H1 (cell line): Measurements from ENCODE around the gene CCDC81. TPM values are rescaled to one million over a fixed set of nuclear protein-coding genes. Genes with fewer than 3 reads are reported as not detected.

Source experiments
- CTCF ChIA-PET: fragments of 300-600 bp; sonication (Branson Sonifier 250); formaldehyde crosslinking; loops from one replicate; lab custom pipeline; 2021; ENCODE audit not compliant: partially characterized antibody; lab: Charles Lee
- POLR2A ChIA-PET: fragments of 300-600 bp; sonication (Branson Sonifier 250); formaldehyde crosslinking; loops from one replicate; lab custom pipeline; 2021; ENCODE audit warnings: inconsistent platforms; ENCODE audit not compliant: partially characterized antibody; lab: Charles Lee
- DNase-seq, 2 experiments: peaks; one replicate each; pipeline versions ENCODE4 v3.0.0 to v3.0.0-alpha.2; 2010 to 2022; ENCODE audit warnings: low spot score in 2 of 2, low read depth in 1 of 2, mixed read lengths in 1 of 2
- FAIRE-seq: peaks from 2 replicates; lab custom pipeline; 2011; peaks lifted over from hg19 to GRCh38; lab: Jason Lieb, UNC
- H2AFZ ChIP-seq: 2 replicates; pipeline ENCODE4 v1.8.1; 2012; ENCODE audit warnings: low read length, inconsistent platforms
- H2AK5ac ChIP-seq: 2 replicates; pipeline ENCODE4 v1.6.1; 2013; ENCODE audit warnings: low read depth, low read length
- H2BK120ac ChIP-seq: replicated peaks from 2 replicates; pipeline ENCODE3; 2013; ENCODE audit warnings: low read depth, low read length, inconsistent platforms
- H2BK12ac ChIP-seq: 2 replicates; pipeline ENCODE4 v1.6.1; 2013; ENCODE audit warnings: low read depth, low read length
- H2BK15ac ChIP-seq: 2 replicates; pipeline ENCODE4 v1.6.1; 2013; ENCODE audit warnings: low read length
- H2BK20ac ChIP-seq: 2 replicates; pipeline ENCODE4 v1.6.1; 2013; ENCODE audit warnings: low read length
- H2BK5ac ChIP-seq: 2 replicates; pipeline ENCODE4 v1.6.1; 2013; ENCODE audit warnings: low read depth, low read length
- H3K14ac ChIP-seq: 2 replicates; pipeline ENCODE4 v1.6.1; 2013; ENCODE audit warnings: inconsistent platforms; ENCODE audit not compliant: insufficient read length
- H3K18ac ChIP-seq: 2 replicates; pipeline ENCODE4 v1.6.1; 2013; ENCODE audit warnings: low read length; ENCODE audit errors: extremely low read depth
- H3K23ac ChIP-seq: 2 replicates; pipeline ENCODE4 v1.6.1; 2013; ENCODE audit warnings: inconsistent platforms; ENCODE audit not compliant: insufficient read length
- H3K23me2 ChIP-seq: 2 replicates; pipeline ENCODE4 v1.6.1; 2013; ENCODE audit warnings: low read depth, low read length
- H3K27ac ChIP-seq: 2 replicates; pipeline ENCODE4 v1.6.1; 2011; ENCODE audit warnings: low read depth, low read length, inconsistent platforms
- H3K27me3 ChIP-seq, 4 experiments: replicated peaks in 1 of 4; 1 replicate in 1 of 4; 2 replicates in 3 of 4; pipeline versions ENCODE4 v1.6.1 to v1.8.1; 2011 to 2013; ENCODE audit warnings: low read length in 3 of 4, mild to moderate bottlenecking in 3 of 4, inconsistent platforms in 2 of 4, mixed read lengths in 2 of 4, moderate library complexity in 1 of 4; ENCODE audit not compliant: control insufficient read depth in 3 of 4, insufficient read depth in 3 of 4; ENCODE audit errors: extremely low read depth in 1 of 4
- H3K36me3 ChIP-seq, 4 experiments: 2 replicates each; pipeline versions ENCODE4 v1.6.1 to v1.8.1; 2011 to 2013; ENCODE audit warnings: mild to moderate bottlenecking in 4 of 4, low read length in 3 of 4, moderate library complexity in 2 of 4, control low read depth in 1 of 4, inconsistent platforms in 1 of 4; ENCODE audit not compliant: insufficient read depth in 4 of 4, control insufficient read depth in 2 of 4
- H3K4ac ChIP-seq: replicated peaks from 2 replicates; pipeline ENCODE3; 2013; ENCODE audit warnings: low read length, low read depth, mixed read lengths, inconsistent platforms; ENCODE audit not compliant: insufficient read length
- H3K4me1 ChIP-seq, 4 experiments: replicated peaks in 1 of 4; 1 replicate in 1 of 4; 2 replicates in 3 of 4; pipeline versions ENCODE4 v1.6.1 to v1.8.1; 2011 to 2013; ENCODE audit warnings: low read length in 3 of 4, inconsistent platforms in 2 of 4, mixed read lengths in 1 of 4; ENCODE audit not compliant: insufficient read depth in 4 of 4, control insufficient read depth in 3 of 4
- H3K4me2 ChIP-seq, 2 experiments: 2 replicates each; pipeline versions ENCODE4 v1.6.1 to v1.8.1; 2011 to 2013; ENCODE audit warnings: low read depth in 2 of 2, low read length in 2 of 2, control low read depth in 1 of 2, inconsistent platforms in 1 of 2, mild to moderate bottlenecking in 1 of 2; ENCODE audit not compliant: insufficient read depth in 1 of 2
- H3K4me3 ChIP-seq, 4 experiments: fragments of 200-600, 300-600 bp in 1 of 4; sonication (generic), shearing (Covaris generic), sonication (Bioruptor Twin) in 1 of 4; 2 replicates each; pipeline versions ENCODE4 v1.5.1 to v1.8.1; 2011 to 2016; ENCODE audit warnings: low read length in 4 of 4, low read depth in 3 of 4, control low read depth in 2 of 4, inconsistent platforms in 2 of 4, mild to moderate bottlenecking in 2 of 4, mixed read lengths in 1 of 4, moderate library complexity in 1 of 4; ENCODE audit not compliant: insufficient read depth in 2 of 4; ENCODE audit errors: extremely low read depth in 1 of 4
- H3K56ac ChIP-seq: replicated peaks from 2 replicates; pipeline ENCODE3; 2013; ENCODE audit warnings: low read depth, mild to moderate bottlenecking, mixed read lengths, low read length, inconsistent platforms; ENCODE audit not compliant: insufficient read length
- H3K79me1 ChIP-seq: 2 replicates; pipeline ENCODE4 v1.6.1; 2013; ENCODE audit warnings: low read depth, low read length, control low read depth
- H3K79me2 ChIP-seq, 2 experiments: 2 replicates each; pipeline versions ENCODE4 v1.6.1 to v1.8.1; 2012 to 2013; ENCODE audit warnings: low read length in 2 of 2, mild to moderate bottlenecking in 2 of 2, inconsistent platforms in 1 of 2; ENCODE audit not compliant: insufficient read depth in 2 of 2, control insufficient read depth in 1 of 2
- H3K9ac ChIP-seq, 4 experiments: replicated peaks in 1 of 4; 1 replicate in 1 of 4; 2 replicates in 3 of 4; pipeline versions ENCODE4 v1.6.1 to v1.8.1; 2011 to 2013; ENCODE audit warnings: low read depth in 3 of 4, low read length in 3 of 4, control low read depth in 2 of 4, mild to moderate bottlenecking in 2 of 4, moderate library complexity in 2 of 4, inconsistent platforms in 1 of 4; ENCODE audit errors: extremely low read depth in 1 of 4
- H3K9me3 ChIP-seq, 2 experiments: 2 replicates each; pipeline versions ENCODE4 v1.6.1 to v1.8.1; 2012 to 2013; ENCODE audit warnings: mild to moderate bottlenecking in 2 of 2, moderate library complexity in 2 of 2, control low read depth in 1 of 2, inconsistent platforms in 1 of 2, low read depth in 1 of 2, low read length in 1 of 2, mixed read lengths in 1 of 2; ENCODE audit not compliant: insufficient read depth in 2 of 2
- H4K20me1 ChIP-seq, 2 experiments: replicated peaks in 1 of 2; 2 replicates each; pipeline versions ENCODE3 to v1.8.1; 2011 to 2013; ENCODE audit warnings: inconsistent platforms in 2 of 2, low read length in 2 of 2, mild to moderate bottlenecking in 1 of 2; ENCODE audit not compliant: insufficient read depth in 2 of 2, control insufficient read depth in 1 of 2
- H4K5ac ChIP-seq: 2 replicates; pipeline ENCODE4 v1.6.1; 2013; ENCODE audit warnings: low read length, low read depth, mixed read lengths, inconsistent platforms; ENCODE audit not compliant: insufficient read length
- H4K8ac ChIP-seq: 2 replicates; pipeline ENCODE4 v1.8.0; 2013; ENCODE audit warnings: mild to moderate bottlenecking, moderate library complexity, low read length, inconsistent platforms; ENCODE audit not compliant: insufficient read depth; ENCODE audit errors: extremely low read depth
- H4K91ac ChIP-seq: replicated peaks from 2 replicates; pipeline ENCODE3; 2013; ENCODE audit warnings: low read length, mixed read lengths, inconsistent platforms; ENCODE audit not compliant: insufficient read length
- BACH1 ChIP-seq: IDR thresholded peaks from 2 replicates; pipeline ENCODE4 v1.6.1; 2012; ENCODE audit warnings: low read length, improper control_type of control experiment
- CHD2 ChIP-seq: IDR thresholded peaks from 2 replicates; pipeline ENCODE4 v1.6.1; 2012; ENCODE audit warnings: low read length, improper control_type of control experiment
- FOSL1 ChIP-seq: IDR thresholded peaks from 2 replicates; pipeline ENCODE4 v1.6.1; 2011; ENCODE audit warnings: mild to moderate bottlenecking, low read depth, low read length, moderate library complexity; ENCODE audit not compliant: insufficient read depth
- POLR2A ChIP-seq, 2 experiments: IDR thresholded peaks; 1 replicate in 1 of 2; 2 replicates in 1 of 2; pipeline ENCODE4 v1.6.1; 2011; ENCODE audit warnings: low read depth in 2 of 2, low read length in 2 of 2, mild to moderate bottlenecking in 2 of 2; ENCODE audit errors: control extremely low read depth in 1 of 2
- SRF ChIP-seq: IDR thresholded peaks from 2 replicates; pipeline ENCODE4 v1.6.1; 2011; ENCODE audit warnings: mild to moderate bottlenecking, low read depth, low read length, moderate library complexity
- WGBS, 2 experiments: shearing (Covaris generic) in 1 of 2; methylation state at CpG; one replicate each; pipeline versions ENCODE4 v1.1.6 to v1.1.7; 2013 to 2015; ENCODE audit warnings: low lambda C conversion rate in 2 of 2, mixed read lengths in 2 of 2, inconsistent platforms in 1 of 2, low coverage in 1 of 2, missing lambda C conversion rate in 1 of 2; ENCODE audit not compliant: insufficient replicate concordance in 2 of 2, insufficient coverage in 1 of 2, insufficient read length in 1 of 2; ENCODE audit errors: extremely low coverage in 1 of 2, missing lambda C conversion rate in 1 of 2; 5-methylcytosine and 5-hydroxymethylcytosine counted together
- polyA plus RNA-seq, 7 experiments: library from polyadenylated mRNA; depleted of rRNA in 3 of 7; stranded (reverse) in 5 of 7; unstranded in 2 of 7; fragments of >200 nt in 5 of 7; fragments of 200-250 nt in 2 of 7; gene quantifications; 1 replicate in 5 of 7; 2 replicates in 1 of 7; 4 replicates in 1 of 7; pipeline versions ENCODE4 v1.2.1 to v1.2.3, GENCODE V29; 2011 to 2013; ENCODE audit warnings: missing spikeins in 2 of 7, mixed read lengths in 2 of 7
- total RNA-seq: library from RNA; stranded (reverse); fragmentation: NEBNext Ultra II Directional; extraction: Animal tissue kit (Norgen Biotek cat#: 25700); gene quantifications from 2 replicates; pipeline ENCODE4 v1.2.1, GENCODE V29; 2021

Gene CCDC81
- total and polyA plus RNA-seq, 2 of the 8 experiments (the other 6 are each of a cell fraction or from before 2014, with no cell fraction given): 0.30 to 0.58 TPM

DNA sequence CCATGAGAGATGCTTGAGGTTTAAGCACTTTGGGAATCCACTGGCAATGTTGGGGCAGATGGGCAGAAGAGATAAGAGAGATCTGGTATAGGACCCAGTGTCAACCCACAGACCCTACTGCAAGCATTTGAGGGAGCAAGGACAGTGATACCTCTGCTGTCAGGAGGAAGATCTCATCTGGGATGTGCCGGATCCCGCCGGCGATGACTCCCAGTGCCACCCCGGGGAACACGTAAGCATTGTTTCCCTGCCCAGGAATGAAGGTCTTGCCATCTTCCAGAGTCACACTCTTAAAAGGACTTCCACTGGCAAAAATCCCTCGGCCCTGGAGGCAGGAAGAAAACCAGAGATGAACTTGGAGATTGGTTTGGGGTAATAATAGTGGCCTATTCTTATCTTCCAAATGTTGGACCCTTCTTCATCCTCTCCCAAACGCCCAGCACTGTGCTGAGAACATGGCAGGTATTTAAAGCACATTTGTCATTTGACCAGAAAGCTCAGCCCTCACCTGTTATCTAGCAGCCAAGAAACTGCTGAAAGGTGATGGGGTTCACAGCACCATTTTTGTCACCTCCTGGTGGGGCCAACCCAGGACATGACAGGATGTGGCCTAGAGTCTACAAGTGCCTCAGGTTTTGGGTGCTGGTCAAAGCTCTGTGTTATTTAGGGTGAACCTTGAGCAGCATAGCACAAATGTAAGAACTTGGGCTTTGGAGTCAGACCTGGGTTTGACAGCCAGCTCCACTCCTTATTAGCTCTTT lies 71.7 kb downstream of the CCDC81 start:
- no peak for TF ChIP-seq CHD2
- no peak for TF ChIP-seq POLR2A (IDR thresholded peaks at IDR 0.05; ENCODE audit: control extremely low read depth in 1 of 2, low read depth in 2 of 2, low read length in 2 of 2)
- no peak for TF ChIP-seq BACH1
- TF ChIP-seq SRF: no peak
- TF ChIP-seq FOSL1: no peak
- Histone ChIP-seq H3K79me2 (no peaks in the 10 kb centered on the region), H4K5ac (no peak overlapping the region), H3K4me1 (no peaks in the 10 kb centered on the region), H3K27ac (no peak overlapping the region), H3K79me1 (no peaks in the 10 kb centered on the region), H2AK5ac (no peak overlapping the region), H2BK15ac (no peak overlapping the region), H3K14ac (no peak overlapping the region), H3K4ac (no peak overlapping the region), H4K91ac (no peak overlapping the region), H3K9me3 (no peaks in the 10 kb centered on the region), H3K18ac (no peak overlapping the region), H4K8ac (no peak overlapping the region), H3K9ac (no peak overlapping the region), H2AFZ (no peak overlapping the region), H3K27me3 (no peaks in the 10 kb centered on the region), H3K23ac (no peak overlapping the region), H2BK120ac (no peak overlapping the region), H2BK12ac (no peak overlapping the region), H3K56ac (no peak overlapping the region), H3K36me3 (no peaks in the 10 kb centered on the region), H2BK5ac (no peak overlapping the region), H3K23me2 (no peaks in the 10 kb centered on the region), H3K4me3 (no peak overlapping the region), H3K4me2 (no peak overlapping the region), H2BK20ac (no peak overlapping the region), H4K20me1 (no peaks in the 10 kb centered on the region)
- 91% methylated on average over 8 of the region's 8 CpGs; no CpG with 5 or more reads in 1 of the 2 experiments for WGBS, 2 experiments
- no peak for DNase-seq
- no peak for FAIRE-seq
- POLR2A ChIA-PET: no interaction called here
- CTCF ChIA-PET: interaction anchor here (0.9 to 1.4 kb wide), 4 partner anchors 9 to 162 kb away, joined by 3 read pairs; no protein-coding TSS in a partner anchor
